Natural killer cell (primary cell): ENCODE data around the gene PFDN4. TPM values are rescaled to one million over a fixed set of nuclear protein-coding genes. Genes with fewer than 3 reads are reported as not detected.
"Not testable (repeated sequence)": the region's sequence is repeated elsewhere in the genome, so short reads cannot be mapped to it uniquely, and the experiment has no call there.

Source experiments
- ATAC-seq, 3 donors: fragments of 150-1000 bp in 2 of 3; fragments of 200-7000 bp in 1 of 3; cut with Tn5 transposase; 1 replicate in 1 of 3; 2 replicates in 2 of 3; pipeline ENCODE4 v1.10.0; 2021; ENCODE audit warnings: mild to moderate bottlenecking in 2 of 3, moderate library complexity in 2 of 3
- DNase-seq, 2 donors: peaks; one replicate each; pipeline versions ENCODE4 v3.0.0 to v3.0.0-alpha.2; 2013 to 2021; ENCODE audit warnings: mixed read lengths in 1 of 2
- H3K27ac ChIP-seq: one replicate; pipeline ENCODE4 v1.5.1; 2013; ENCODE audit warnings: mild to moderate bottlenecking, low read length
- H3K27me3 ChIP-seq: one replicate; pipeline ENCODE4 v1.6.1; 2013; ENCODE audit warnings: low read length; ENCODE audit not compliant: control insufficient read depth, insufficient read depth
- H3K36me3 ChIP-seq: one replicate; pipeline ENCODE4 v1.6.1; 2013; ENCODE audit warnings: low read length; ENCODE audit not compliant: control insufficient read depth, insufficient read depth
- H3K4me1 ChIP-seq: one replicate; pipeline ENCODE4 v1.6.1; 2013; ENCODE audit warnings: low read length; ENCODE audit not compliant: control insufficient read depth, insufficient read depth
- H3K4me3 ChIP-seq: one replicate; pipeline ENCODE4 v1.5.1; 2013; ENCODE audit warnings: low read length
- H3K9me3 ChIP-seq: one replicate; pipeline ENCODE4 v1.6.1; 2013; ENCODE audit warnings: low read length; ENCODE audit not compliant: control insufficient read depth, insufficient read depth
- H3K27ac Mint-ChIP-seq, 2 donors: one replicate each; pipeline ENCODE4 v1.8.0; 2022; ENCODE audit warnings: mild to moderate bottlenecking in 2 of 2, mixed read lengths in 2 of 2, moderate library complexity in 1 of 2
- H3K27me3 Mint-ChIP-seq, 2 donors: one replicate each; pipeline ENCODE4 v1.8.0; 2022; ENCODE audit warnings: low read depth in 2 of 2, mixed read lengths in 2 of 2
- H3K36me3 Mint-ChIP-seq: one replicate; pipeline ENCODE4 v1.8.0; 2022; ENCODE audit warnings: mixed read lengths
- H3K4me1 Mint-ChIP-seq, 2 donors: one replicate each; pipeline ENCODE4 v1.8.0; 2022; ENCODE audit warnings: mixed read lengths in 2 of 2
- H3K4me3 Mint-ChIP-seq: one replicate; pipeline ENCODE4 v1.8.0; 2022; ENCODE audit warnings: mild to moderate bottlenecking, moderate library complexity, mixed read lengths
- H3K9me3 Mint-ChIP-seq, 2 donors: one replicate each; pipeline ENCODE4 v1.8.0; 2022; ENCODE audit warnings: mixed read lengths in 2 of 2
- WGBS: methylation state at CpG from one replicate; pipeline ENCODE4 v1.1.7; 2013; ENCODE audit warnings: missing lambda C conversion rate; ENCODE audit not compliant: insufficient coverage; 5-methylcytosine and 5-hydroxymethylcytosine counted together
- intact Hi-C: fragments of 100-400 bp; cut with micrococcal nuclease; formaldehyde crosslinking; loops from one replicate; pipeline ENCODE4 v1.14.2; 2022
- total RNA-seq, 4 donors: library from RNA; stranded (reverse); fragments of 120-200 nt in 1 of 4; gene quantifications; one replicate each; pipeline versions ENCODE4 v1.2.3 to v1.2.4, GENCODE V29; 2013 to 2022
- TF ChIP-seq, protein P1 (sequence below): fragments of 200-600 bp; IDR thresholded peaks from one replicate; pipeline ENCODE4 v1.8.0; 2022; ENCODE audit warnings: antibody characterized with exemption

The PFDN4 gene
- total RNA-seq, 3 donors from 2014 or later (not counting 1 experiment from before 2014, with no cell fraction given): 16.5 to 22.2 (median 17.1) TPM

GRCh38 chr20:54237116-54237943 lies 29.4 kb downstream of the PFDN4 start:
- no peaks in the 10 kb centered on the region for H3K4me1 ChIP-seq
- peaks cover 12 to 68% of the 10 kb centered on the region in 2 donors for H3K27me3 Mint-ChIP-seq
- intact Hi-C loops: no loop called here
- no peaks in the 10 kb centered on the region for H3K36me3 Mint-ChIP-seq
- peaks cover 0 to 3% of the 10 kb centered on the region in 2 donors for H3K9me3 Mint-ChIP-seq
- no peaks in the 10 kb centered on the region for H3K36me3 ChIP-seq
- no peak overlapping the region for H3K4me3 ChIP-seq
- H3K27me3 ChIP-seq: no peaks in the 10 kb centered on the region
- no peaks in the 10 kb centered on the region for H3K4me1 Mint-ChIP-seq
- no peak overlapping the region for H3K27ac Mint-ChIP-seq
- no peak overlapping the region for H3K27ac ChIP-seq
- peaks cover 5% of the 10 kb centered on the region for H3K9me3 ChIP-seq
- WGBS: 62% methylated on average over 9 of the region's 12 CpGs
- DNase-seq: no peak
- ATAC-seq: no peak
- H3K4me3 Mint-ChIP-seq: no peak overlapping the region
- TF ChIP-seq, protein P1, sequence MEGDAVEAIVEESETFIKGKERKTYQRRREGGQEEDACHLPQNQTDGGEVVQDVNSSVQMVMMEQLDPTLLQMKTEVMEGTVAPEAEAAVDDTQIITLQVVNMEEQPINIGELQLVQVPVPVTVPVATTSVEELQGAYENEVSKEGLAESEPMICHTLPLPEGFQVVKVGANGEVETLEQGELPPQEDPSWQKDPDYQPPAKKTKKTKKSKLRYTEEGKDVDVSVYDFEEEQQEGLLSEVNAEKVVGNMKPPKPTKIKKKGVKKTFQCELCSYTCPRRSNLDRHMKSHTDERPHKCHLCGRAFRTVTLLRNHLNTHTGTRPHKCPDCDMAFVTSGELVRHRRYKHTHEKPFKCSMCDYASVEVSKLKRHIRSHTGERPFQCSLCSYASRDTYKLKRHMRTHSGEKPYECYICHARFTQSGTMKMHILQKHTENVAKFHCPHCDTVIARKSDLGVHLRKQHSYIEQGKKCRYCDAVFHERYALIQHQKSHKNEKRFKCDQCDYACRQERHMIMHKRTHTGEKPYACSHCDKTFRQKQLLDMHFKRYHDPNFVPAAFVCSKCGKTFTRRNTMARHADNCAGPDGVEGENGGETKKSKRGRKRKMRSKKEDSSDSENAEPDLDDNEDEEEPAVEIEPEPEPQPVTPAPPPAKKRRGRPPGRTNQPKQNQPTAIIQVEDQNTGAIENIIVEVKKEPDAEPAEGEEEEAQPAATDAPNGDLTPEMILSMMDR: no peak

DNA sequence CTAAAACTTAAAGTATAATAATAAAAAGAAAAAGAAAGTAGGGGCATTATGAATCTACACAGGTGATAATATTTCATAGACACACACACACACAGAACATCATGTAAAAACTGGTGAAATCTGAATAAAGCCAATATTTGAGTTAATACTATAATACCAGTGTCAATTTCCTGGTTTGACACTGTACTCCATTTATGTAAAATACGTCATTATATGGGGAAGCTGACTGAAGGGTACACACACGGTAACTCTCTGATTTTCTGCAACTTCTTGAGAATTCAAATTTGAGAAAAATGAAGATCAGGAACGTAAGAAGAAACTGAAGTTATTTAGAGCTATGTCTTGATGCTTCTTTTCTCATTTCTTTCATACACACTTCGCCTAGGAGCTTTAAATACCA lies 36.2 kb downstream of the PFDN4 start:
- intact Hi-C loops: no loop called here
- DNase-seq (no peak), ATAC-seq (no peak)
- peaks cover 6 to 23% of the 10 kb centered on the region in 2 donors for H3K27me3 Mint-ChIP-seq
- H3K4me1 Mint-ChIP-seq: no peaks in the 10 kb centered on the region
- no peaks in the 10 kb centered on the region for H3K36me3 Mint-ChIP-seq
- H3K4me3 Mint-ChIP-seq: no peak overlapping the region
- no peaks in the 10 kb centered on the region for H3K4me1 ChIP-seq
- no peaks in the 10 kb centered on the region for H3K27me3 ChIP-seq
- H3K27ac ChIP-seq: no peak overlapping the region
- TF ChIP-seq, protein P1: no peak
- no peaks in the 10 kb centered on the region for H3K36me3 ChIP-seq
- WGBS: 92% methylated on average over 4 of the region's 4 CpGs
- no peak overlapping the region for H3K4me3 ChIP-seq
- H3K9me3 ChIP-seq: no peaks in the 10 kb centered on the region
- no peaks in the 10 kb centered on the region for H3K9me3 Mint-ChIP-seq
- H3K27ac Mint-ChIP-seq: no peak overlapping the region

- 97% methylated on average over 2 of the region's 4 CpGs for WGBS
- ATAC-seq, H3K4me1 Mint-ChIP-seq: not testable (repeated sequence)
Measured at GRCh38 chr20:54248705-54249104, 40.8 kb downstream of the PFDN4 start.

DNA sequence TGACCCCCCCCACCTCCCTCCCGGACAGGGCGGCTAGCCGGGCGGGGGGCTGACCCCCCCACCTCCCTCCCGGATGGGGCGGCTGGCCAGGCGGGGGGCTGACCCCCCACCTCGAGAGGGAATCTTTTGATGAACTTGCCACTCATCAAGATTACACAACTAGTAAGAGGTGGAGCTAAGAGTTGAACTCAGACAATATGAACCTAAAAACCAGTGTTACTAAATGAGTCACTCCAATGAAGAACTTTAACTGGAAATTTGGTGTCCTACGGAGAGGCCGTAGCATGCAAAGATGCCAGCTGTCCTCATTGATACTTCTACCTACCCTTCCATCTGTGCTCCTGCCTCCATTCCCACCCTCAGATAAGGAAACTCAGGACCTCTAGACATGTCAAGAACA lies 42.8 kb downstream of the PFDN4 start:
- peaks cover 0 to 2% of the 10 kb centered on the region in 2 donors for H3K27me3 Mint-ChIP-seq
- H3K4me1 Mint-ChIP-seq: no peaks in the 10 kb centered on the region
- H3K9me3 Mint-ChIP-seq: peaks cover 0 to 2% of the 10 kb centered on the region in 2 donors
- H3K9me3 ChIP-seq: no peaks in the 10 kb centered on the region
- no peaks in the 10 kb centered on the region for H3K27me3 ChIP-seq
- H3K4me1 ChIP-seq: no peaks in the 10 kb centered on the region
- ATAC-seq (no peak), DNase-seq (no peak)
- intact Hi-C loops: no loop called here
- H3K4me3 ChIP-seq: no peak overlapping the region
- TF ChIP-seq, protein P1: no peak
- 95% methylated on average over 3 of the region's 10 CpGs for WGBS
- no peaks in the 10 kb centered on the region for H3K36me3 Mint-ChIP-seq
- H3K27ac ChIP-seq: no peak overlapping the region
- H3K4me3 Mint-ChIP-seq: no peak overlapping the region
- H3K27ac Mint-ChIP-seq: no peak overlapping the region
- no peaks in the 10 kb centered on the region for H3K36me3 ChIP-seq

More at GRCh38 chr20:54248705-54249104, 40.8 kb downstream of the PFDN4 start:
- H3K4me1 ChIP-seq, H3K27ac ChIP-seq, H3K27me3 Mint-ChIP-seq, H3K4me3 Mint-ChIP-seq, H3K4me3 ChIP-seq, H3K36me3 Mint-ChIP-seq, H3K27ac Mint-ChIP-seq, H3K9me3 ChIP-seq, H3K36me3 ChIP-seq, DNase-seq, intact Hi-C loops, H3K9me3 Mint-ChIP-seq, H3K27me3 ChIP-seq: not testable (repeated sequence)
